HUES64 (cell line): ENCODE results near the gene PLA2G4D.

Source experiments
- H3K27ac ChIP-seq: 2 replicates; pipeline ENCODE4 v1.7.0; 2013; ENCODE audit warnings: low read depth, low read length, inconsistent platforms
- H3K27me3 ChIP-seq: 2 replicates; pipeline ENCODE4 v1.6.1; 2013; ENCODE audit warnings: mild to moderate bottlenecking, low read length; ENCODE audit not compliant: insufficient read depth
- H3K36me3 ChIP-seq: 2 replicates; pipeline ENCODE4 v1.6.1; 2013; ENCODE audit warnings: mild to moderate bottlenecking, low read length; ENCODE audit not compliant: insufficient read depth
- H3K4me1 ChIP-seq: 2 replicates; pipeline ENCODE4 v1.6.1; 2013; ENCODE audit warnings: mild to moderate bottlenecking, low read length, moderate library complexity; ENCODE audit not compliant: insufficient read depth
- H3K4me3 ChIP-seq: 2 replicates; pipeline ENCODE4 v1.5.1; 2013; ENCODE audit warnings: mild to moderate bottlenecking, low read length, moderate library complexity
- H3K9ac ChIP-seq: 2 replicates; pipeline ENCODE4 v1.6.1; 2013; ENCODE audit warnings: mild to moderate bottlenecking, low read depth, low read length
- H3K9me3 ChIP-seq: 2 replicates; pipeline ENCODE4 v1.6.1; 2013; ENCODE audit warnings: low read depth, low read length; ENCODE audit not compliant: insufficient read depth
- WGBS: fragments of 150-250, 120-280 bp; methylation state at CpG from one replicate; pipeline ENCODE4 v1.1.7; 2013; ENCODE audit warnings: missing lambda C conversion rate; 5-methylcytosine and 5-hydroxymethylcytosine counted together

Gene PLA2G4D

DNA sequence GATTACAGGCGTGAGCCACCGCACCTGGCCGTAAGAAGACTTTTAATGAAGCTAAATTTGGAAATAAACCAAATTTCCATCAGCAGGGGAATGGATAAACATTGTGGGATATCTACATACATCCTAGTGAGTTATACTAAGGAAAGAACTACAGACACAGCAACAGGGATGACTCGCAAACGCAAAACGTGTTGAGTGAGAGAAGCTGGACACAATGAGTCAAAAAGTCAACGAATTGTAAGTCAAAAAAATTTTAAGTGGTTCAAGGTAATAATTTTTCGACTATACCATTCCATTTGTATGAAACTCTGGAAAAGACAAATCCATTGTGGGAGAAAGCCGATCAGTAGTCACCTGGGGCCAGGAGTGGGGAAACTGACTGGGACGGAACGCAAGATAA is 42.2 kb upstream of the PLA2G4D start:
- no peaks in the 10 kb centered on the region for H3K27me3 ChIP-seq
- no peak overlapping the region for H3K9ac ChIP-seq
- no peak overlapping the region for H3K27ac ChIP-seq
- no peaks in the 10 kb centered on the region for H3K36me3 ChIP-seq
- H3K9me3 ChIP-seq, result 0 out of 2 replicates have a peak, but pooled peaks cover 4% of the 10 kb centered on the region
- no peaks in the 10 kb centered on the region for H3K4me1 ChIP-seq
- H3K4me3 ChIP-seq, result no peak overlapping the region
- WGBS, result 94% methylated on average over 11 of the region's 11 CpGs

DNA sequence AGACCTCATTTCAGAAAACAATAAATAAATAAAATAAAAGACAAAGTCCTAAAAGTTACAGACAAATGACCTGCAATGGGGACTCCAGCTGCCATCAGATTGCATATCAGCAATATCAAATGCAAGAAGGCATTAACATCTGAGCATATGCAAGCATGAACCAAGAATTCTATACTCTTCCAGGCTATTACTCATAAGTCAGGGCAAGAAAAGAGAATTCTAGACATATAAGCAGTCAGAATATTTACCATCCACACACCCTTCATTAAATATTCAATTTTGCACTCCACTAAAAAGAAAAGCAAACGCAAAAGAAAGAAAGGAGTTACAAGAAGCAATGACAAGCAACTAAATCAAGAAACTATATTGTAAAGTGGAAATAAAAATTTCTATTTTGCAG is 41.0 kb upstream of the PLA2G4D start:
- Histone ChIP-seq H3K27ac (no peak overlapping the region), H3K4me1 (no peaks in the 10 kb centered on the region), H3K4me3 (no peak overlapping the region)

DNA sequence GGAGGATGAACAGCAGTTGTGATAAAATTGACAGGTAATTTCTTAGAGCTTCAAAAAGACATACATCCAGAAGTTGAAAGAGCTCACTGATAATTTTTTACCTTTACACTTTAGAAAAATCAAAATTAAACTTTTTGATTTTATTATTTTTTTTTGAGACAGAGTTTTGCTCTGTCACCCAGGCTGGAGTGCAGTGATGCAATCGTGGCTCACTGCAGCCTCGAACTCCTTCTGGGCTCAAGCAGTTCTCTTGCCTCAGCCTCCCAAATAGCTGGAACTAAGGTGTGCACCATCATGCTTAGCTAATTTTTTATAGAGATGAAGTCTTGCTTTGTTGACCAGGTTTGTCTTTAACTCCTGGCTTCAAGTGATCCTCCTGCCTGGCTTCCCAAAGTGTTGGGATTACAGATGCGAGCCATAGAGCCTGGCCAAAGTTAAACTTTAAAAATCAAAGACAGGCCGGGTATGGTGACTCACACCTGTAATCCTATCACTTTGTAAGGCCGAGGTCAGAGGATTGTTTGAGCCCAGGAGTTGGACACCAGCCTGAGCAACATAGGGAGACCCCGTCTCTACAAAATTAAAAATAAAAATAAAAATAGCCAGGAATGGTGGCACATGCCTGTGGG is 40.4 kb upstream of the PLA2G4D start:
- Histone ChIP-seq H3K9me3 (0 out of 2 replicates have a peak, but pooled peaks cover 4% of the 10 kb centered on the region), H3K27ac (no peak overlapping the region), H3K4me1 (no peaks in the 10 kb centered on the region), H3K9ac (no peak overlapping the region), H3K4me3 (no peak overlapping the region), H3K36me3 (no peaks in the 10 kb centered on the region), H3K27me3 (no peaks in the 10 kb centered on the region)
- 93% methylated on average over 5 of the region's 6 CpGs for WGBS

More for the DNA sequence above, 41.0 kb upstream of the PLA2G4D start:
- 0 out of 2 replicates have a peak, but pooled peaks cover 4% of the 10 kb centered on the region for H3K9me3 ChIP-seq
- no peak overlapping the region for H3K9ac ChIP-seq
- no peaks in the 10 kb centered on the region for H3K27me3 ChIP-seq
- no CpG with 5 or more reads among the region's 1 CpG for WGBS
- no peaks in the 10 kb centered on the region for H3K36me3 ChIP-seq

DNA sequence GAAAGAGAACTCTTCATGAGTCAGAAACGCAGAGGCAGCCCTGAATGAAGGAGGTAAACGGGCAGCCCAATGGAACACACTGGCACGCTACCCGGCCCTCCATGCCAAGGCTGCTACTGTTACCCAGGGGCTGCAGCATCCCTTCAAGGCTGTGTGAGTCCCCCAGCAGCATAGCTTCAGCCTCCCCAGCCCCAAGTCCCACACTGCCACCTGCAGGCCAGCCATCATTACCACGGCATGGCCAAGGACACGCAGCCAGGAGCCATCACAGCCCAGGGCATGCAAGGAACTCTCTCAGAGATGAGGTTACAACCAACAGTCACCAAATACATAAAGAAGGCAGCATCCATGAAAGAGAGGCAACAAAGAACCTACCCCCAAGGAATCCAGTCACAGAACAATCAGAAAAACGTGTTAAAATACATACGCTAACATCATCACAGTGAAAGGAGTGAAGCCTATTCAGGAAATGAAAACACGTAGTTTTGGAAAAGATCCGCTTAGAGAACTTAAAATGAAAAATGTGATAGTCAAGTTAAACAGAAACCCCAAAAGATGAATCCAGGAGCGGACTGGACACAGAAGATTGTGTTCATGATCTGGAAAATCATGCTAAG is 39.6 kb upstream of the PLA2G4D start:
- Histone ChIP-seq H3K9me3 (0 out of 2 replicates have a peak, but pooled peaks cover 1% of the 10 kb centered on the region), H3K4me3 (no peak overlapping the region), H3K9ac (no peak overlapping the region), H3K4me1 (no peaks in the 10 kb centered on the region), H3K27ac (no peak overlapping the region), H3K27me3 (no peaks in the 10 kb centered on the region), H3K36me3 (no peaks in the 10 kb centered on the region)
- 76% methylated on average over 11 of the region's 11 CpGs for WGBS

DNA sequence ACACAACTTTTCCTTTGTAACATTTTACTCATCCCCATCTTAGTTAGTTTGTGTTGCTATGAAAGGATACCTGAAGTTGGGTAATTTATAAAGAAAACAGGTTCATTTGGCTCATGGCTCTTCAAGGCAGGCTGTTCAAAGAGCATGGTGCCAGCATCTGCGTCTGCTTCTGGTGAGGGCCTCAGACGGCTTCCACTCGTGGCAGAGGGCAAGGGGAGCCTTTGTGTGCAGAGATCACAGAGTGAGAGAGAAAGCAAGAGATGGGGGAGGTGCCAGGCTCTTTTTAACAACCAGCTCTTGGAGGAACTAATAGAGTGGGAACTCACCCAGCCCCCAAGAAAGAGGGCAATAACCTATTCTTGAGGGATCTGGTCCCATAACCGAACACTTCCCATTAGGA is 39.0 kb upstream of the PLA2G4D start:
- Histone ChIP-seq H3K9ac (no peak overlapping the region), H3K9me3 (no peaks in the 10 kb centered on the region), H3K27ac (no peak overlapping the region), H3K27me3 (no peaks in the 10 kb centered on the region), H3K36me3 (no peaks in the 10 kb centered on the region), H3K4me3 (no peak overlapping the region), H3K4me1 (no peaks in the 10 kb centered on the region)
- WGBS, result 85% methylated on average over 3 of the region's 4 CpGs

DNA sequence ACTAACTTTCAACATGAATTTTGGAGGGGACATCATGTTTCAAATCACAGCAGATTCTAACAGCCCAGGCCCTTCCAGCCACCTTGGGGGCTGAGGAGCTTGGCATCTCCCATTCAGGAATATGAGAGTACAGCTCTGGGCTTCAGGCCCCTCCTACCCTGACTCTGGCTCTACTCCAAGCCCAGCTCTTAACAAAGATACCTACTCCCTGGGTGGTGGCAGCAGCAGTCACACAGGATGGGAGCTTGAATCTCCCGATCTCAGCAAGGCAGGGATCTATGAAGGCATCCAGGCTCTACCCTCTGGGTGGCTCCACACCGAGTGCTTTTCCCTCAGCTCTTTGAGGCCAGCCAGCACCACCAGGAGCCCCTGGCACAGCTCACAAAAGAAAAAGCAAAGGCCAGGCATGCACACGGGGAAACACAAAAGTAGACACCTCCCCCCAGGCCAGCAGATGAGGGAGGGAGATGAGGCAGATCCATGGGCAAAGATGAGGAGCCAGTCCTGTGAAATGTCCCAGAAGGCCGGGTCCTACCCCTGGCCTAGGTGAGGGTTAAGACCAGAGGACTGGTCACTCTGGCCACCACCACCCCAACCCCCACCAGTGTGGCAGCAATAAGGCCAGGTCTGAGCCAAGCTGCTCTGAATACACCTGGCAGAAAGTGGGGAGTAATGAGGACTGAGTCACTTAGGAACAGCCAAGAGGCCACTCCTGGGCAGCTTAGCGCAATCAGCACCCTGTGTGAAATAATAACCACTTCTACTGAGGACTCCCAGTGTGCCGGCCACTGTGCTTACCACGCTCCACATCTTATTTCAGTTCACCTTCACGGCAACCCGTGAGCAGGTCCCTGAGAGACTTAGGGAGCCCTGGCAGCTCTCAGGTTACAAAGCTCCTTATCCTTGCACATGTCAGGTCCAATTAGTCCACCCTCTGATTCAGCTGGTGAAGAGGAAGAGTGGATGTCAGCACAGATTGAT is 37.8 kb upstream of the PLA2G4D start:
- WGBS, result 77% methylated on average over 8 of the region's 9 CpGs
- Histone ChIP-seq H3K27ac (no peak overlapping the region), H3K9me3 (no peaks in the 10 kb centered on the region), H3K27me3 (no peaks in the 10 kb centered on the region), H3K9ac (no peak overlapping the region), H3K4me3 (no peak overlapping the region), H3K4me1 (no peaks in the 10 kb centered on the region), H3K36me3 (no peaks in the 10 kb centered on the region)

DNA sequence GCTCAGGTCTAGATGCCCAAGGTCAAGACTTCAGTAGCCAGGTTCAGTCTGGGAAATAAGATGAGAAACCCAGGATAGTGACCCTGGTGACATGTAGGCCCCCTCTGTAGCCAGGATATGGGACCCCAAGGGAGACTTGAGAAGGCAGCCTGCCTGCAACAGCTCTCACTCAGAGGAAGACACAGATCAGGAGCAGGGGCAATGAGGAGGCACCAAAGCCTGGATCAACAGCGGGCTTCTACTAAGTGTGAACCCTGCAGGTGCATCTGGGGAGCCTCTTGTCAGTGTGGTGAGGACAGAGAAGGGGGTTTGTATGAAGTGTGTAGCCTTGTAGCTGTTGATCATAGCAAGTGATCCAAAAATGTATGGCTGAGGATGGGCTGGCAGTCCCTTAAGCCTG is 36.6 kb upstream of the PLA2G4D start:
- Histone ChIP-seq H3K27me3 (no peaks in the 10 kb centered on the region), H3K4me1 (no peaks in the 10 kb centered on the region), H3K36me3 (no peaks in the 10 kb centered on the region), H3K9ac (no peak overlapping the region), H3K9me3 (no peaks in the 10 kb centered on the region), H3K4me3 (no peak overlapping the region), H3K27ac (no peak overlapping the region)
- WGBS, result 89% methylated on average over 1 of the region's 1 CpG

DNA sequence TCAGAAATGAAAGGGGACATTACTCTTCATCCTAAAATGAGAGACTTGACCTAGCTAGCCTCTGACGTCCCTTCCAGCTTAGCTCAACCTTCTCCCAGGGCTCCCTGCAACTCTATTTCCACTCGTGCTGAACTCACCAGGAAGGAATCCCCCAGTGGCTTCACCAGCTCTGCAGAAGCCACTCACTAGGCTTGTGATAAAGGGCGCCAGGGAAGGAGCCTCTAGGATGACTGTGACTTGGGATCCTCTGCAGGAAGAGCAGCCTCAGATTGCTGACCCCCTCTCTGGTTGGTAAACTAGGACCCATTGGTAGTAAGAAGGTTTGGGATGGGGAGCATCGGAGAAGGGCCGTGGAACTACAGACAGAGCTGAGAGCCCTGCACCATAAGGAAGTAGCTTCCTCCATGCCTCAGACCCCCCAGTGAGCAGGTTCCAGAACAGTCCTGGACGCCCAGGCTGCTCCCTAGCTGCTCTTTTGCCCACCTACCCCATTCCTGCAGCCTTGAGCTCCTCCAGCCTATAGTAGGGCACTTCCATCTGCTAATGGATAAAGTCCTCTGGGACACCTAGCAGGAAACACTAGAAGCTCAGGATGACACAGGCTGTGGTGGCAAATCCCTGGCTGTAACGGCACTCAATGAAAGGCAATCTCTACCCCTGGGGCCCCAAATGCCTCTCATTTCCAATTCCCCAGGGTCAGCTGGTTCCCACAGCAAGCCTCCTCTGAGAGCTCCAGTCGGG is 36.1 kb upstream of the PLA2G4D start:
- H3K9me3 ChIP-seq, result no peaks in the 10 kb centered on the region
- H3K36me3 ChIP-seq, result no peaks in the 10 kb centered on the region
- no peaks in the 10 kb centered on the region for H3K27me3 ChIP-seq
- H3K9ac ChIP-seq, result no peak overlapping the region
- H3K4me3 ChIP-seq, result no peak overlapping the region
- WGBS, result 77% methylated on average over 8 of the region's 8 CpGs
- H3K27ac ChIP-seq, result no peak overlapping the region
- no peaks in the 10 kb centered on the region for H3K4me1 ChIP-seq

DNA sequence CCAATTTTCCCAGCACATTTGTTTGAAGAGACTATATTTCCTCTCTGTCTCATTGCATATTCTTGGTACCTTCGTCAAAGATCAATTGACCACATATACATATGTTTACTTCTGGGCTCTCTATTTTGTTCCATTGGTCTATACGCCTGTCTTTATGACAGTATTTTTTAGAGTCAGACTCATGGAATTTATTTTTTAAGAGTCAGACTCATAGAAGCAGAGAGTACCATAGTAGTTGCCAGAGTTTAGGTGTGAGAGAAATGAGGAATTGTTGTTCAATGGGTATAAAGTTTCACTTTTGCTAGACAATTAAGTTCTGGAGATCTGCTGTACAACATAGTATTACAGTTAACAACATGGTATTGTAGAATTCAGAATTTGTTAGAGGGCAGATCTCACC is 35.0 kb upstream of the PLA2G4D start:
- WGBS, result 84% methylated on average over 2 of the region's 2 CpGs
- no peak overlapping the region for H3K27ac ChIP-seq

DNA sequence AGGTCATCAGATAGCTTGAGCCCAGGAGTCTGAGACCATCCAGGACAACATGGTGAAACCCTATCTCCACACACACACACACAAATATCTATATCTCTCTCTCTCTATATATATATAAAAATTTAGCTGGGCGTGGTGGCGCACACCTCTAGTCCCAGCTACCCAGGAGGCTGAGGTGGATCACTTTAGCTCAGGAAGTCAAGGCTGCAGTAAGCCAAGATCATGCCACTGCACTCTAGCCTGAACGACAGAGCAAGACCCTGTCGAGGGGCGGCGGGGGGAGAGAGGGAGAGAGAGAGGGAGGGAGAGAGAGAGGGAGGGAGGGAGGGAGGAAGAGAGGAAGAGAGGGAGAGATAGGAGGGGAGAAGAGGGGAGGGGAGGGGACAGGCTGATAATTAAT is 34.1 kb upstream of the PLA2G4D start:
- Histone ChIP-seq H3K27ac (no peak overlapping the region), H3K4me1 (no peaks in the 10 kb centered on the region), H3K9ac (no peak overlapping the region), H3K36me3 (no peaks in the 10 kb centered on the region), H3K4me3 (no peak overlapping the region), H3K27me3 (no peaks in the 10 kb centered on the region), H3K9me3 (no peaks in the 10 kb centered on the region)
- WGBS, result 78% methylated on average over 6 of the region's 6 CpGs

More for the DNA sequence above, 35.0 kb upstream of the PLA2G4D start:
- Histone ChIP-seq H3K9me3 (no peaks in the 10 kb centered on the region), H3K27me3 (no peaks in the 10 kb centered on the region), H3K4me1 (no peaks in the 10 kb centered on the region), H3K4me3 (no peak overlapping the region), H3K36me3 (no peaks in the 10 kb centered on the region), H3K9ac (no peak overlapping the region)
